ENCODE results near the gene NR1H4. TPM values are rescaled to one million over a fixed set of nuclear protein-coding genes. Genes with fewer than 3 reads are reported as not detected.

The NR1H4 gene
- total RNA-seq, 2 donors from 2014 or later: not detected

DNA sequence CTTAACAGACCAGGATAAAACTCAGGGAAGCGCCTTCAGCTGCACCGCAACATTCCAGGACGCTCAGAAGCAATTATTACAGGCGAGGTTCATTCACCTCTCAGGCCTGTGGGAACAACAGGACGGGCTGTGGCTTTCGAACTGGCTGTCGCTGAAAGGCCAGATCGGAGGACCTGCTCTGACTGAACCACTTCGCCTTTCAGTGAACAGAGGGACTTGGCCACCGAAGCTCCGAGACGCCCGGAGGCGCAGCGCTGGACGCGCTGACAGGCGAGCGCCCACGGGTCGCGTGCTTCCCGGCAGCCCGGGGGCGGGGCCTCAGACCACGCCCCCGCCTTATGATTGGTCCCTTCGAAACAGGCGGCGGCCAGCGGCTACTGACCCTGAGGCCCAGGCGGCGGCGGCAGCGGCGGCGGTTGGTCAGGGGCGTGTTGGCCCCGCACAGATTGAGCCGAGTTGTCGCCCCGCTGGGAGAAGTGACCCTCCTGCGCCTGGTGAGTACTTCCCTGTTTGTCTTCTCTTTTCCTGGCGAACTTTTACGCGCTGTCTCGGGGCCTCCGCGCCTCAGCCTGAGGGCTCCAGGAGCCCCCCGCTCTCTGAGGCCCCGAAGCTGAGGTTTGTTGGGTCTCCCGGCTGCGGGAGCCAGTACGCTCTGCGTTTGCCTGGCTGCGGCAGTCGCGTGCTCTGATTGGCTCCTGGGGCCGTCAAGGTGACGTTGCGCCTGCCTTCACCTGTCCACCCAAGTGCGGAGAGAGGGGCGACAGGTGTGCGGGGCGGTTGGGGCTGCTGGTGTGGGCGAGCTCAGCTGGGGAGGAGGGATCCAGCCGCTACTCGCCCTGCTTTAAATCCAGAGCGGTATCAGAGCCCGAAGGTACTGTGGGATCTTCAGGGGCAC lies 99.9 kb downstream of the NR1H4 start, which contains the start of gene GAS2L3:
GAS2L3 (plus strand) TSS at position 393 of the 895 bp plus-strand sequence. CDS start 21,221 bp downstream, outside the sequence.
- H3K4me1 ChIP-seq (replicated peaks): no peaks in the 10 kb centered on the region
- H3K36me3 ChIP-seq: no peaks in the 10 kb centered on the region
- 1% methylated on average over 60 of the region's 70 CpGs for WGBS
- intact Hi-C loops (cut with DNase I): no loop called here
- H3K27ac ChIP-seq: peak within 1 kb of the TSS; percentile 51 to 61
- TF ChIP-seq POLR2A (IDR thresholded peaks at IDR 0.05) (peak; percentile 57), POLR2AphosphoS5 (IDR thresholded peaks at IDR 0.05) (peak; percentile 69)
- TF ChIP-seq, protein P1, sequence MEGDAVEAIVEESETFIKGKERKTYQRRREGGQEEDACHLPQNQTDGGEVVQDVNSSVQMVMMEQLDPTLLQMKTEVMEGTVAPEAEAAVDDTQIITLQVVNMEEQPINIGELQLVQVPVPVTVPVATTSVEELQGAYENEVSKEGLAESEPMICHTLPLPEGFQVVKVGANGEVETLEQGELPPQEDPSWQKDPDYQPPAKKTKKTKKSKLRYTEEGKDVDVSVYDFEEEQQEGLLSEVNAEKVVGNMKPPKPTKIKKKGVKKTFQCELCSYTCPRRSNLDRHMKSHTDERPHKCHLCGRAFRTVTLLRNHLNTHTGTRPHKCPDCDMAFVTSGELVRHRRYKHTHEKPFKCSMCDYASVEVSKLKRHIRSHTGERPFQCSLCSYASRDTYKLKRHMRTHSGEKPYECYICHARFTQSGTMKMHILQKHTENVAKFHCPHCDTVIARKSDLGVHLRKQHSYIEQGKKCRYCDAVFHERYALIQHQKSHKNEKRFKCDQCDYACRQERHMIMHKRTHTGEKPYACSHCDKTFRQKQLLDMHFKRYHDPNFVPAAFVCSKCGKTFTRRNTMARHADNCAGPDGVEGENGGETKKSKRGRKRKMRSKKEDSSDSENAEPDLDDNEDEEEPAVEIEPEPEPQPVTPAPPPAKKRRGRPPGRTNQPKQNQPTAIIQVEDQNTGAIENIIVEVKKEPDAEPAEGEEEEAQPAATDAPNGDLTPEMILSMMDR (IDR thresholded peaks at IDR 0.05): no peak
- peak within 1 kb of the TSS; percentile 48 to 54 for H3K4me3 ChIP-seq
- no peaks in the 10 kb centered on the region for H3K9me3 ChIP-seq
- peak; percentile 82 for DNase-seq (ENCODE audit: low spot score)
- no peaks in the 10 kb centered on the region for H3K27me3 ChIP-seq (replicated peaks; ENCODE audit: insufficient read depth)

DNA sequence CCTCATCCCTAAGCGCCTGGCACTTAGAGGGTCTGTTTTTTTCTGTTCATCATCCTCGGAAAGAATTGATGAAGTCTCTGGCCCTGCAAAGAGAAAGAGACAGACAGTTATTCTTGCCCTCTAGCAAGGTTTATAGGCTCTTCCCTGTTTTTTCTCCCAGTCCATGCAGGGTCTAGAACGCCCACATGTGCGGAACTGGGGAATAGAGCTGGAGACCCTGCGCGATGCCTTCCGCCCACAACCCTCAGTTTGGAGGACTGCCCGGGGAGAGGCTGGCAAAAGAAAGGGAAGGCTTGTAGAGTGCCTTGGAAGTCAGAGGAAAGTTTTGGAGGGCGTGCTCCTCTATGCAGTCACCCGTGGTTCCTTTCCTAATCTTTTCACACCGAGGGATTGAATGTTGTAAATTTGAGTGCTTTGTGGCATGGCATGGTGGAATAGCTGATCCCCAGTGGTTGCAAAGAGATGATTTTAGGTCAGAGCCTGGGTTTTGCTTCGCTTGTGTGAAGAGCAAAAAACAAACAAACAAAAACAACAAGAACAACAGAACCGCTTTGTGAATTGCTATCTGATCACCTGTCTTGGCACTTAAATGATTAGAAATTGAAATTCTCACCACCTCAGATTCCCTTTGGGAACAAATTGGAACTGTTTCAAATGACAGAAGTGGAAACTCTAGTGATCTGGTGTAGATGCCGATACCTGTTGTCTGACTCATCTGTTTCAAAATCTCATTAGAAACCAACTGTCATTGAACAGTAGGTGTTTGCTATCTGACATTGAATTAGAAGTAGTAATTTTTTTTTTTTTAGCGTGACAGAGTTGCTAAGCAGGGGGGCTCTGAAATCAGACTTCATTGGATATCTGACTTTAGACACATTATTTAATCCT lies 100.8 kb downstream of the NR1H4 start:
- TF ChIP-seq POLR2AphosphoS5 (IDR thresholded peaks at IDR 0.05) (no peak), POLR2A (IDR thresholded peaks at IDR 0.05) (no peak)
- TF ChIP-seq, protein P1 (IDR thresholded peaks at IDR 0.05): no peak
- H3K9me3 ChIP-seq: no peaks in the 10 kb centered on the region
- DNase-seq (ENCODE audit: low spot score): no peak
- intact Hi-C loops (cut with DNase I): no loop called here
- 11% methylated on average over 15 of the region's 15 CpGs for WGBS
- peak overlapping the region in 1 of 2 donors; percentile 61 for H3K27ac ChIP-seq
- no peaks in the 10 kb centered on the region for H3K27me3 ChIP-seq (replicated peaks; ENCODE audit: insufficient read depth)
- no peaks in the 10 kb centered on the region for H3K36me3 ChIP-seq
- no peaks in the 10 kb centered on the region for H3K4me1 ChIP-seq (replicated peaks)
- peak overlapping the region; percentile 48 to 54 for H3K4me3 ChIP-seq

DNA sequence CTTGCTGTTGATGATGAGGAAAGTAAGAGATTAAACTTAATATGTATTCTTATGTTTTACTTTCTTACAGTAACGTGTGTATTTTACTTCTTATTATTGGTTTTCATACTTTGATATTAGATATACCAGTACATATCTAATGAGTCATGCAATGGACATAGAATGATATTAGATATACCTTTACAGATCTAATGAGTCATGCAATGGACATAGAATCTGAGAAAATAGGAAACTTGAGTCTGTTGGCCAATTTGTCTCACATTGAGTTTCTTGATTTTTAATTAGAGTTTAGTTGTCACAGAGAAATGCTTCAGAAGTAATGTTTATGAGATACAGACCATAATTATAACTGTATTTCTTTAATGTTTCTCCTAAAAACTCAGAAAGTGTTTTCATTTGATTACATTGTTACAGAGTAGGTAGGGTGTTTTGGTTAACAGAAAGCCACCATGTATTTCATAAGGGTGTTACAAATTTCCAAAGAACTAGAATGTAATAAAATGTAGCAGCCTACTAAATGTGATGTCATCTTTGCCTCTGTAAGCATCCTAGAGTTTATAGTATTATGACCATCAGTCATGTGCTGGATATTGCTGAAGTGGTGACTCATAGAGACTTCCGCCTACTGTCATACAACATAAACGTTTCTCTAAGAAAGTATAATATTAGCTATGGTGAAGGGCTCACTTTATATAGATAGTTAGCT lies 102.8 kb downstream of the NR1H4 start:
- Histone ChIP-seq H3K27me3 (replicated peaks; ENCODE audit: insufficient read depth) (no peaks in the 10 kb centered on the region), H3K4me3 (no peak overlapping the region), H3K36me3 (no peaks in the 10 kb centered on the region), H3K9me3 (no peaks in the 10 kb centered on the region), H3K4me1 (replicated peaks) (no peaks in the 10 kb centered on the region), H3K27ac (no peak overlapping the region)
- WGBS: 75% methylated on average over 3 of the region's 3 CpGs
- TF ChIP-seq, protein P1 (IDR thresholded peaks at IDR 0.05): no peak
- TF ChIP-seq POLR2AphosphoS5 (IDR thresholded peaks at IDR 0.05) (no peak), POLR2A (IDR thresholded peaks at IDR 0.05) (no peak)
- DNase-seq (ENCODE audit: low spot score): no peak
- intact Hi-C loops (cut with DNase I): no loop called here

DNA sequence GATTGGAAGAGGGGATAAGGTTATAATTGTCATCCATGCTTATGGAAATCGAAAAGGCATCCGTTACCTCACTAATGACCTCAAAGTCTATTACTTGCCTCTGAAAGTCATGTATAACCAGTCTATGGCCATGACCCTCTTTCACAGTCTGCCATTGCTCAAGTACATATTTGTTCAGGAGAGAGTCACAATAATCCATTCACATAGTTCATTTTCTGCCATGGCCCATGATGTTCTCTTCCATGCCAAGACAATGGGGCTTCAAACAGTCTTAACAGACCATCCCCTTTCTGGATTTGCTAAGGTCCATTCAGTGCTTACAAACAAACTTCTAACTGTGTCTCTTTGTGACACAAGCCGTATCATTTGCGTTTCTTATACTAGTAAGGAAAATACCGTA lies 105.3 kb downstream of the NR1H4 start:
- WGBS: 95% methylated on average over 5 of the region's 5 CpGs
- intact Hi-C loops (cut with DNase I): no loop called here
- DNase-seq (ENCODE audit: low spot score): no peak

More for the DNA sequence above, 105.3 kb downstream of the NR1H4 start:
- TF ChIP-seq, protein P1 (IDR thresholded peaks at IDR 0.05): no peak
- TF ChIP-seq POLR2A (IDR thresholded peaks at IDR 0.05): no peak
- Histone ChIP-seq H3K27me3 (replicated peaks; ENCODE audit: insufficient read depth) (no peaks in the 10 kb centered on the region), H3K4me1 (replicated peaks) (no peaks in the 10 kb centered on the region), H3K36me3 (no peaks in the 10 kb centered on the region), H3K27ac (no peak overlapping the region), H3K9me3 (no peaks in the 10 kb centered on the region), H3K4me3 (no peak overlapping the region)

Measured in prostate gland (tissue), 2 donors.